Measurements from ENCODE around the gene C1orf105. TPM values are rescaled to one million over a fixed set of nuclear protein-coding genes. Genes with fewer than 3 reads are reported as not detected.
A peak's percentile ranks its signal among the peaks of the same experiment; 100 is the strongest.

C1orf105 gene
- total and polyA plus RNA-seq, 10 of the 15 experiments (the other 5 are each of a cell fraction or from before 2014, with no cell fraction given): not detected

GRCh38 chr1:172393354-172393753, 27.1 kb upstream of the C1orf105 start (continued):
- TF ChIP-seq ZNF24 (IDR thresholded peaks at IDR 0.05): no peak
- no peak for TF ChIP-seq E2F4 (IDR thresholded peaks at IDR 0.05; ENCODE audit: low read depth, low read length)
- no peak for TF ChIP-seq SP1 (IDR thresholded peaks at IDR 0.05; ENCODE audit: low read depth, low read length)
- TF ChIP-seq BHLHE40 (IDR thresholded peaks at IDR 0.05; ENCODE audit: borderline replicate concordance in 1 of 2, low read depth in 2 of 2, low read length in 1 of 2): peak in 1 of 2 experiments; percentile 57; a peak in 2 of 4 replicates
- no peak for TF ChIP-seq FOXK2 (IDR thresholded peaks at IDR 0.05)
- TF ChIP-seq ZNF592 (IDR thresholded peaks at IDR 0.05): peak; percentile 54; the same call in 1 of the 2 replicates
- peak; percentile 29; the same call in 1 of the 2 replicates for TF ChIP-seq NBN (IDR thresholded peaks at IDR 0.05)
- TF ChIP-seq SMARCA5 (IDR thresholded peaks at IDR 0.05): no peak
- no peak for TF ChIP-seq TBL1XR1 (IDR thresholded peaks at IDR 0.05; ENCODE audit: low read depth, low read length)
- TF ChIP-seq EGR1 (IDR thresholded peaks at IDR 0.05; ENCODE audit: borderline replicate concordance in 1 of 2, low read depth in 2 of 2, low read length in 2 of 2): no peak
- TF ChIP-seq CHD1 (IDR thresholded peaks at IDR 0.05; ENCODE audit: low read depth, low read length): no peak
- peak; percentile 60 for TF ChIP-seq POLR2AphosphoS5 (IDR thresholded peaks at IDR 0.05; ENCODE audit: low read length)
- TF ChIP-seq RBBP5 (conservative IDR thresholded peaks at IDR 0.05): no peak
- no peak for TF ChIP-seq PML (IDR thresholded peaks at IDR 0.05; ENCODE audit: low read length)
- TF ChIP-seq RFX5 (IDR thresholded peaks at IDR 0.05; ENCODE audit: low read depth, low read length): no peak
- no peak for TF ChIP-seq SMAD5 (IDR thresholded peaks at IDR 0.05; ENCODE audit: low read depth)
- TF ChIP-seq RAD51 (IDR thresholded peaks at IDR 0.05): peak; percentile 60
- TF ChIP-seq JUND (IDR thresholded peaks at IDR 0.05; ENCODE audit: low read depth, low read length): no peak
- TF ChIP-seq CBX5 (IDR thresholded peaks at IDR 0.05; ENCODE audit: low read depth): no peak
- no peak for TF ChIP-seq E4F1 (IDR thresholded peaks at IDR 0.05; ENCODE audit: borderline replicate concordance, partially characterized antibody)
- TF ChIP-seq POLR2AphosphoS2 (IDR thresholded peaks at IDR 0.05; ENCODE audit: low read depth, low read length): no peak
- no peak for TF ChIP-seq SIN3A (IDR thresholded peaks at IDR 0.05; ENCODE audit: low read depth, low read length)
- TF ChIP-seq TAF1 (IDR thresholded peaks at IDR 0.05; ENCODE audit: borderline replicate concordance, low read depth, low read length): no peak
- no peak for TF ChIP-seq HDAC2 (IDR thresholded peaks at IDR 0.05)
- no peak for TF ChIP-seq LARP7 (IDR thresholded peaks at IDR 0.05)
- no peak for TF ChIP-seq ELK1 (IDR thresholded peaks at IDR 0.05; ENCODE audit: low read depth, low read length)

Measured in GM12878 (cell line).